ENCODE measurements around the gene BNC2.

Gene BNC2

GRCh38 chr9:16753256-16753655 is 117.2 kb downstream of the BNC2 start:
- TF ChIP-seq CTCF (IDR thresholded peaks at IDR 0.05; ENCODE audit: borderline replicate concordance, control extremely low read depth, extremely low read depth, insufficient read depth, missing control alignments): no peak
- in situ Hi-C loops (cut with MboI; ENCODE audit: low sequenced_read_pairs, unreplicated experiment): no loop called here
- DNase-seq (ENCODE audit: low spot score): no peak

- no peak for TF ChIP-seq CTCF (IDR thresholded peaks at IDR 0.05; ENCODE audit: borderline replicate concordance, control extremely low read depth, extremely low read depth, insufficient read depth, missing control alignments)
- DNase-seq (ENCODE audit: low spot score): no peak
- in situ Hi-C loops (cut with MboI; ENCODE audit: low sequenced_read_pairs, unreplicated experiment): no loop called here
These were observed 117.9 kb downstream of the BNC2 start for GRCh38 chr9:16752601-16753000.

- TF ChIP-seq CTCF (IDR thresholded peaks at IDR 0.05; ENCODE audit: borderline replicate concordance, control extremely low read depth, extremely low read depth, insufficient read depth, missing control alignments): no peak
- no peak for DNase-seq (ENCODE audit: low spot score)
- in situ Hi-C loops (cut with MboI; ENCODE audit: low sequenced_read_pairs, unreplicated experiment): no loop called here
These were observed 119.9 kb downstream of the BNC2 start for GRCh38 chr9:16750553-16750952.

GRCh38 chr9:16745359-16745758 is 125.1 kb downstream of the BNC2 start:
- TF ChIP-seq CTCF (IDR thresholded peaks at IDR 0.05; ENCODE audit: borderline replicate concordance, control extremely low read depth, extremely low read depth, insufficient read depth, missing control alignments): no peak
- in situ Hi-C loops (cut with MboI; ENCODE audit: low sequenced_read_pairs, unreplicated experiment): no loop called here
- no peak for DNase-seq (ENCODE audit: low spot score)

GRCh38 chr9:16744394-16744793 is 126.1 kb downstream of the BNC2 start:
- in situ Hi-C loops (cut with MboI; ENCODE audit: low sequenced_read_pairs, unreplicated experiment): no loop called here
- DNase-seq (ENCODE audit: low spot score): no peak

GRCh38 chr9:16743375-16743774 is 127.1 kb downstream of the BNC2 start:
- in situ Hi-C loops (cut with MboI; ENCODE audit: low sequenced_read_pairs, unreplicated experiment): no loop called here
- TF ChIP-seq CTCF (IDR thresholded peaks at IDR 0.05; ENCODE audit: borderline replicate concordance, control extremely low read depth, extremely low read depth, insufficient read depth, missing control alignments): no peak
- DNase-seq (ENCODE audit: low spot score): no peak

More at GRCh38 chr9:16744394-16744793, 126.1 kb downstream of the BNC2 start:
- no peak for TF ChIP-seq CTCF (IDR thresholded peaks at IDR 0.05; ENCODE audit: borderline replicate concordance, control extremely low read depth, extremely low read depth, insufficient read depth, missing control alignments)

GRCh38 chr9:16735001-16735400 is 135.5 kb downstream of the BNC2 start:
- TF ChIP-seq CTCF (IDR thresholded peaks at IDR 0.05; ENCODE audit: borderline replicate concordance, control extremely low read depth, extremely low read depth, insufficient read depth, missing control alignments): no peak
- in situ Hi-C loops (cut with MboI; ENCODE audit: low sequenced_read_pairs, unreplicated experiment): no loop called here
- DNase-seq (ENCODE audit: low spot score): no peak

Data from GM13976 (cell line).